ENCODE measurements around the gene RPS4Y2.

The RPS4Y2 gene

GRCh38 chrY:20755808-20756207 lies at the start of gene RPS4Y2:
RPS4Y2 (plus strand) TSS chrY:20756108; CDS start chrY:20756164, 56 bp downstream.
- DNase-seq = no peak

GRCh38 chrY:20714391-20714790 lies 41.5 kb upstream of the RPS4Y2 start:
- DNase-seq = no peak

- DNase-seq = no peak
Observed at GRCh38 chrY:20726184-20726907, 29.6 kb upstream of the RPS4Y2 start.

DNA sequence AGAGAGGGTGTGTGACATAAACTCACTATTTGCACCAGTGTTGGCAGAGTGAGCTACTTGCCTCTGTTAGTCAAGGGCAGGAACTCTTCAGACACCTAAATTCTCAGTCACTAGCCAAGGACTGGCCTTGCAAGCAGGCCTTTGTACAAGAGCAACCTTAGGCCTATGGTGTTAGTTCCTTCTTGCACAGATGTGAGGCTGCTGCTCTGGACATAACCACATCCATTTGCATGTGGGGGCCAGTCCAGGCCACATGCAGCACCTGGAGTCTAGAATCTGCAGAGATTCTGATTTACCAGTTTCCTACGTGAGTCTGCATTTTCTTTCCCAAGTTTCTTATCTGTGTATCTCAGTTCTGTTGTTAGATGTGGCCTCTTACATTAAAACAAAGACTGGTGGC lies 20.7 kb upstream of the RPS4Y2 start:
- no peak for DNase-seq

GRCh38 chrY:20739806-20740205 lies 16.1 kb upstream of the RPS4Y2 start:
- DNase-seq = no peak

DNA sequence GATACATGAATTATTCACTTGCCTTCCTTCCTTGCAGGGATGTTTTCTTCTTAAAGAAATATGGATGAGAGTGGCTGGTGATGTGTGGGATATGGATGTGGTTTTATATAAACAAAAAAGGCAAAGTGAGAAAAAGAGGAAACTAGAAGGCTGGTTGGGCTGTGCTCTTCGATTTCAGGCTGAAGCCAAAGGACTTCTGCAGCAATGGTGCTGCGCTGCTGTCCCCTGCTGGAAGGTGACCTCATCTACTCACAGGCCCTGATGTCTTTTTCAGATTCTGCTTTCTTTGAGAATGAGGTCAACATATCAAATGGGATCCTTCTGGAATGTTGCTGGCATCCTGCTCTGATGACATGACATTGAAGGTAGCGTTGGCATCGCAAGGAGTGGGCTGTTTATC lies 15.3 kb upstream of the RPS4Y2 start:
- DNase-seq = no peak

GRCh38 chrY:20745060-20745459 lies 10.8 kb upstream of the RPS4Y2 start:
- DNase-seq = no peak

DNA sequence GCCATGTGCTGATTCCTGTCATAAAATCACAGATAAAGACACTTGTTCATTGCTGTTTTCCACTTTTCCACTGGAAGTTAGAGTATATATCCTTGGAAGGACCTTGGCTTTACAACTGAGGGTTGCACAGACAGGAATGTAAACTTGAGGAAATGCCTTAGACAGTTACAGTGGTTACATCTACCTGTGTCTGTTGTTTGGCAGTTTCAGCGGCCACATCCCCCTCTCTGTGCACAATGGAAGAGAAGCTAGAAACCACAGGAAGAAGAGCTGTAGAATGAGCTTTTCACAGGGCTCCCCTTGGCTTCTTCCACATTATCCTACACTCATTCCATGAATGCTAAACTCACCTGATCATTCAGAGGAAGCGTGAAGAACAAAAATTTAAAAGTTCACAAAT lies 9.0 kb upstream of the RPS4Y2 start:
- DNase-seq = no peak

DNA sequence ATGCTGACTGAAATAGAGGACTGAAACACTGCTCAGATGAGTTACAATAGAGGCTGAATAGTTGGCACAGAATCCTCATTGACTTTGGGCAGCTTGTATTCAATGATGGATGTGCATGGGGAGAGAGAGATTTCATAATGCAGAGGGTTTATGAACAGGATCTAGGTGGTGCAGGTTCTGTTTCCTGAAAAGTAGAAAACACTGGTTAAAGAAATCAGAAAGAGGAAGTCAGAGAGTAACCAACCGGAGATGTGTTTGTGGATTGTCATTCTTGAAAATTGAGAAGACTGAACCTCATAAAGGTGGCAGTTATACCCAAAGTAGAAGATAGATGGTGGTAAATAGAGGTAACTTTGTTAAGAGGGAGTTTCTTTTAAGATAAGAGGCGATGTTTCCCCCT lies 8.0 kb downstream of the RPS4Y2 start:
- DNase-seq = no peak

DNA sequence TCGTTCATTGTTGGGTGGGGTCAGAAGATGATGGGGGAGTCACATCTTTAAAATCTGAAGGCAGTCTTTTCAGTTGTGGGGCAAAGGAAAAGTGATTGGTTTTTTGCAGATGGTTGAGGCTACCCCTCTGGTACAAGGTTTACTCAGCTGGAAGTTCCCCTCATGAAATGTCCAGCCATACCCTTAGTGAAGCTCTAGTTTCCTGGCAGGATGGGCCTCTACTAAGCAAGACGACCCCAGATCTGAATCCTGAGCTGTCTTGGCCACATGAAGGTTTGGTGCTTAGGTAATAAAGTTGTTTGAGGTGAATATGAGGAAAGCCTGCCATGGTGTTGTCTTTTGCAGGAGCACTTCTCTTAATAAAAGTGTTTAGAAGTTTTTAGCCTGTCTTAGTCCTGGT lies 9.2 kb downstream of the RPS4Y2 start:
- DNase-seq = no peak

DNA sequence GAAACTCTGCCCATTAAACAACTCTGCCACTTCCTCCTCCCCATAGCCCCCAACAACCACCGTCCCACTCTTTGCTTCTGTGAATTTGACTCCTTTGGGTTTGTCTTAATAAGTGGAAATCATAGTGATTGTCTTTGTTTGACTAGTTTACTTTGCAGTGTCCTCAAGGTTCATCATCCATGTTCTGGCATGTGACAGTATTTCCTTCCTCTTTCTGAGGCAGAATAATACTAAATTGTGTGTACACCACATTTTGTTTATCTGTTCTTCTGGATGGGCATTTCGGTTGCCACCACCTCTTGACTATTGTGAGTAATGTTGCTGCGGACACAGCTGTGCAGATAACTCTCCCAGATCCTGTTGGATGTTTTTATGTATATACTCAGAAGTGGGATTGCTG lies 14.8 kb downstream of the RPS4Y2 start:
- no peak for DNase-seq

DNA sequence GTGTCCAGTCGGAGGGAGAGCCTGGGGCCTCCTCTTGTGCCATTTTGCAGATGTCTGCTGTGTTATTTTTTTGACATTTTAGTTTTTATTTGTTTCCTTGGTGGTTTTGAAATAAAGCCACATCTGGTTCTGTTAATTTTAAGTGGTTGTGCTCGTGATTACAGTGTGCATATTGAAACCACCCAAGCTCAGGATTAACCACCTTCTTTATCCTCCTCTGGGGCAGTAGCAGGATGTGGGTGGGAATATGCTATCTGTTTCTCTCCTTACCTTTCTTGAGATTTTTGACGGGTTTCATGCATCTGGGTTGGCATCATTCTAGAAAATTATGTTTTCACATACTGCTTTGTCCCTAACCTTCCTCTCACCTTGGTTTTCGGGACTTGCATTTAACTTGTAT lies 20.2 kb downstream of the RPS4Y2 start:
- no peak for DNase-seq

DNA sequence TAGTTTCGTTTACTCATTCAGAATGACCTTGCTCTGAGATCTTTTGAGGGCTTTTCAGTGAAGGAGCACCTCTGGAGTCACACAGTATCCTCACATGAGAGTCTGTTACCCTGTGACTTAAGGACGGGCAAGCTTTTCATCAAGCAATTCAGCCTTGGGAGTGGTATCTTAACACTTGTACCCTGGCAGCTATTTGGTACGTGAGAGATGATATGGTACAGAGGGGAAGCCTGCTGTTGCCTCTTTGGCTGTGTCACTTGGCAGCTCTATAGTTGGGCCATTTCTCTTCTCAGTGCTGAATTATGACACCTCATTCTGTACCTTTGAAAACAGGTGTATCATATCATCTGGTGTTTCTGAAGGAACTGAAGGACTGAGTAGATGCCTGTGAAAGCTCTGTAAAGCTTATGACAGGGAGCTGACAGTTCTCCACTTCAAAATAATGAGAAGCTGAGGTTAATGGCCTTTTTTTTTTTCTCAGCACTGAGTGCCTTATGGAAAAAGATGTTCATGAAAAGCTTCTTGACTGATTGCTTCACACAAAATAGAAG lies 24.3 kb downstream of the RPS4Y2 start:
- DNase-seq = no peak

- DNase-seq = no peak
Observed at GRCh38 chrY:20780776-20781175, 24.9 kb downstream of the RPS4Y2 start.

GRCh38 chrY:20781408-20781807 lies 25.5 kb downstream of the RPS4Y2 start:
- DNase-seq = no peak

DNA sequence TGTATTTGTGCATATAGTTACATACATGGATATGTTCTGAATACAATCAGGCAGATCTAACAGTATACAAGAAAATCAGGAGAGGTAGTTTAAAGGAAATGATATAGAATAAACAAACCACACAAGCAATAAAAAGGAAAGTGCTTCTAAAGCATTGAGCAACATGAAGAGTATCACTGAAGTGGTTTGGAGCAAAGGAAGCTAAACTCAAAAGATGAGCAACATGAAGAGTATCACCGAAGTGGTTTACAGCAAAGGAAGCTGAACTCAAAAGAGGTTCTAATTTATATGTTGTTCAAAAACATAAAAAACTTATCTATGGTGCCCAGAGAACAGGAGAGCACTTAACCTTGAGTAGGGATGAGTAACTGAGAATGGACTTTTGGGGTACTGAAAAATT lies 29.1 kb downstream of the RPS4Y2 start:
- no peak for DNase-seq

- DNase-seq = no peak
Observed at GRCh38 chrY:20787076-20787475, 31.2 kb downstream of the RPS4Y2 start.

- DNase-seq = no peak
Observed at GRCh38 chrY:20798351-20799049, 42.6 kb downstream of the RPS4Y2 start.

- no peak for DNase-seq
Observed at GRCh38 chrY:20802659-20803058, 46.8 kb downstream of the RPS4Y2 start.

- no peak for DNase-seq
Observed at GRCh38 chrY:20806243-20806642, 50.3 kb downstream of the RPS4Y2 start.

DNA sequence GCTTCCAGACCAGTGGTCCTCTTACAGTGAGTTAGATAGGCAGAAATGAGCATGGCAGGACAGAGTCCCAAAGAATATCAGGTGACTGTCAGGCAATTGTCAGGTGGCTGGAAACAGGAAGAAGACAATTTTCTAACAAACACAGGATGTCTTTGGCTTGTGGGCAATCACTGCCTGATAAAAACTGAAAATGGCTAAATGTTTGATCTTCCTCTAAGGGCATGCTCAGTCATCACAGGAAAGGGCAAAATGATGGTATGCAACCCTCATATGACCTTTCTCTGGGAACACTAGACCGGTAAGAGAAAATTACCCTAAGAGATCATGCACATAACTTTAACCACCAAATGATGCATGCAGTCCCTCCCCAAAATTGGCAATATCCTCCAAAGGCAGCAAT lies 57.6 kb downstream of the RPS4Y2 start:
- DNase-seq = no peak

DNA sequence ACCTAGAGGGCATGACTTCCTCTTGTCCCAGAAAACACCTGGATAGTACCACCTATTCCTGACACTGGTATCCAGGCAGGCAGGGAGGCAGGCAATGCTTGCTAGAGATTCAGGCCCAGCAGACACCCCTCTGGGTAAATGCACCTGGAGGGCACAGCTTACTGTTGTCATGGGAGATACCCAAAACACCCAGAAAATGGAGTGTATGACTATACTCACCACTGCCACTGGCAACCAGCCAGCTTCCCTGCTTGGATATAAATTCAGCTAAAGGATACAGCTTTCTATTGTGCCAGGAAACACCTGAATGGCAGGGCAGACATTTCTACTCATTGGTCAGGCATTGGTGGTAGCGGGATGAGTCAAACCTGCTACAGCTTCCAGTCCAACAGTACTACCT lies 58.9 kb downstream of the RPS4Y2 start:
- DNase-seq = no peak

DNA sequence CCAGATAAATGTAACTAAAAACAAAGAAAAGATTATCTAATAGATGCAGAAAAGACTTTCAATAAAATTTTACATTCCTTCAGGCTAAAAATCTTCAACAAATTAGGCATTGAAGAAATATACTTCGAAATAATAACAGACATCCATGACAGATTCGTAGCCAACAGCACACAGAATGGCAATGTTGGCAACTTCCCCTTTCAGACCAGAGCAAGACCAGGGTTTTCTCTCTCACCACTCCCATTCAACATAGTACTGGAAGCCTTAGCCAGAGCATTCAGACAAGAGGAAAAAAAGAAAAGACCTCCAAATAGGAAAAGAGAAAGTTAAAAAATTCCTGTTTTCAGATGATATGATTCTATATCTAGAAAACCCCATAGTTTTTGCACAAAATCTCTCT lies 61.2 kb downstream of the RPS4Y2 start:
- DNase-seq = no peak

Data from NCI-H774 (cell line).